Epithelial cell of esophagus (primary cell): ENCODE results near the gene EDN2.

Source experiments
- DNase-seq: peaks from one replicate; pipeline ENCODE4 v3.0.0; 2010; ENCODE audit warnings: low read depth
- H3K4me3 ChIP-seq: 2 replicates; pipeline ENCODE4 v1.5.1; 2011; ENCODE audit warnings: mild to moderate bottlenecking, low read length, control low read depth
- TF ChIP-seq, protein P1 (sequence below): IDR thresholded peaks from 2 replicates; pipeline ENCODE4 v1.5.1; 2011; ENCODE audit warnings: low read depth, mild to moderate bottlenecking, low read length, control low read depth, inconsistent platforms; ENCODE audit not compliant: insufficient read depth; ENCODE audit errors: missing control alignments

The EDN2 gene

GRCh38 chr1:41498391-41498790 lies 13.9 kb upstream of the EDN2 start:
- TF ChIP-seq, protein P1, sequence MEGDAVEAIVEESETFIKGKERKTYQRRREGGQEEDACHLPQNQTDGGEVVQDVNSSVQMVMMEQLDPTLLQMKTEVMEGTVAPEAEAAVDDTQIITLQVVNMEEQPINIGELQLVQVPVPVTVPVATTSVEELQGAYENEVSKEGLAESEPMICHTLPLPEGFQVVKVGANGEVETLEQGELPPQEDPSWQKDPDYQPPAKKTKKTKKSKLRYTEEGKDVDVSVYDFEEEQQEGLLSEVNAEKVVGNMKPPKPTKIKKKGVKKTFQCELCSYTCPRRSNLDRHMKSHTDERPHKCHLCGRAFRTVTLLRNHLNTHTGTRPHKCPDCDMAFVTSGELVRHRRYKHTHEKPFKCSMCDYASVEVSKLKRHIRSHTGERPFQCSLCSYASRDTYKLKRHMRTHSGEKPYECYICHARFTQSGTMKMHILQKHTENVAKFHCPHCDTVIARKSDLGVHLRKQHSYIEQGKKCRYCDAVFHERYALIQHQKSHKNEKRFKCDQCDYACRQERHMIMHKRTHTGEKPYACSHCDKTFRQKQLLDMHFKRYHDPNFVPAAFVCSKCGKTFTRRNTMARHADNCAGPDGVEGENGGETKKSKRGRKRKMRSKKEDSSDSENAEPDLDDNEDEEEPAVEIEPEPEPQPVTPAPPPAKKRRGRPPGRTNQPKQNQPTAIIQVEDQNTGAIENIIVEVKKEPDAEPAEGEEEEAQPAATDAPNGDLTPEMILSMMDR, result no peak
- no peak overlapping the region for H3K4me3 ChIP-seq
- DNase-seq, result peak; percentile 65

DNA sequence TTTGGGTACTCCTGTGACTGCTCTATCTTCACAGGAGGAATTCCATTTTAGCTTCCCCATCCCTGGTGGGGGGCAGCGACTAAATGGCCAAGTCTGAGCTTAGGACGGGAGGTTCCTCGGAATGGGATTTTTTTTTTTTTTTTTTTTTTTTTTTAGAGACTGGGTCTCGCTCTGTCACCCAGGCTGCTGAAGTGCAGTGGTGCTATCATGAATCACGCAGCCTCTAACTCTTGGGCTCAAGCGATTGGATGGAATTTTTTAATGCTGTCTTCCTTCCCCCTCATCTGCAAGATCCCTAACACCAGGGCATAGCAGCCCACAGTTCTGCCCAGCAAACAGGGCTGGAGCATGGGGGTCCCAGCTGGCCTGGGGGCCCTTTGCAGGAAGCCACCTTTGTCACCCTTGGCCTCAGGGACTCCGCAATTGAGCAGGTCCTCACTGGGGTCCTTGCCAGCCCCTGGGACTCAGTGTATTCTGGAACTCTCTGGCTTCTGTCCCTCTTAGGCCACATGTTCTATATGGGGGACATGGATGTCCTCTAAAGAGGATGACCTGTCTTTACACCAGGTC lies 13.1 kb upstream of the EDN2 start:
- H3K4me3 ChIP-seq, result no peak overlapping the region
- TF ChIP-seq, protein P1, result no peak
- DNase-seq, result no peak

DNA sequence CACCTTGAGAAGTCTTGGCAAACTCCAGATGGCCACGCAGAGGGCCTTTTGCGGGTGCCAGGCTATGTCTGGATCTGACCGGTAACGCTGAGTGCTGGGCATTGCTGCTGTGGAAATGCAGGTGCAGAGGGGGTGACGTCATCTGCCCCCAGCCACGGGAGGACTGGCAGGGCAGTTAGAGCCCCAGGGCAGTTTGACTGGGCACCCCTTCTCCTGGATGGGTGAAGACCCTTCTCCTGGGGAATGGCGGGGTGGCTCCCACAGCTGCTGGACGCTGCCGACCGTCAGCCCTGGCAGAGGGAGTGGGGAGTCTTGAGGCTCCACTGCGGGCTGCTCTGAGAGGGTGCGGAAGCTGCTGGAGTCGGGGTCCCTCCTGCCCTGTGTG lies 12.6 kb upstream of the EDN2 start:
- DNase-seq, result no peak
- TF ChIP-seq, protein P1, result no peak
- no peak overlapping the region for H3K4me3 ChIP-seq

GRCh38 chr1:41496080-41497055 lies 11.9 kb upstream of the EDN2 start:
- DNase-seq, result peak; percentile 91
- TF ChIP-seq, protein P1, result no peak
- no peak overlapping the region for H3K4me3 ChIP-seq

DNA sequence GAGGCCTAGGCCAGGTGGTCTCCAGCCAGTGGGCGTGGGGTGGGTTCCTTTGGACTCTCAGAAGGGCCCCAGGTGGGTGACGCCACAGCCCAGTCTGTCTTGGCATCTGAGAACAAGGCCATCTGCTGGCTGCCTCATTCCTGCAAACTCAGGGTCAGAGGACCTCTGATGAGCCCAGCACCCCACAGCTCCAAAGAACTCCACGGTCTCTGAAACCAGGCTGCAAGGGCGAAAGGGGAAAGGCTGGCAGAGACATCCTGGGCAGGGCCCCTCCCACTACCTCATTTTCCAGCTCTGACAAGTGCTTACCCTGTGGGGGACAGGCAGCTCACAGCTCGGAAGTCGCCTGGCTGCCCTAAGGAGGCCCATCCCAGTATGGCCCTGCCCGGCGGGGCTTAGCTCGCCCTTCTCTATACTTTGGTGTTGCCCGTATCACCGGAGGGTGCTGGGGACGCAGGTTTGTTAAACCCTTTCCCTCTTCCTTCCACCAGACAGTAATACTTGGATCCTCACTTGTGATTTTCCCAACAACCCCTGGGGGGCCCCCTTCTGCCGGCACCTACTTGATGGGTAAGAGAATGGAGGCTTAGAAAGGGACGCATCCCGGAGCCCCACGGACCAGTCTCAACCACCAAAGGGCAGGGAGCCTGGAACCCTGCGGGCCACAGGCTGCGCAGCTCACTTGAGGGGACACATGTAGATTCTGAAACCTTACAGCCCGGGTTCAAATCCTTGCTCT lies 10.9 kb upstream of the EDN2 start:
- TF ChIP-seq, protein P1, result peak; percentile 43
- H3K4me3 ChIP-seq, result no peak overlapping the region
- DNase-seq, result peak; percentile 54

GRCh38 chr1:41494351-41495209 lies 10.1 kb upstream of the EDN2 start:
- DNase-seq, result no peak
- no peak overlapping the region for H3K4me3 ChIP-seq

More at GRCh38 chr1:41494351-41495209, 10.1 kb upstream of the EDN2 start:
- TF ChIP-seq, protein P1, result no peak
